WTC11 (cell line): ENCODE data around the gene LRRC2. TPM values are rescaled to one million over a fixed set of nuclear protein-coding genes. Genes with fewer than 3 reads are reported as not detected.

Experiments
- ATAC-seq: fragments of 200-7000 bp; cut with Tn5 transposase; 2 replicates; pipeline ENCODE4 v1.10.0; 2021; ENCODE audit warnings: mild to moderate bottlenecking, moderate library complexity
- CTCF ChIA-PET: fragments of 300-600 bp; sonication (Branson Sonifier 250); formaldehyde crosslinking; loops from one replicate; lab custom pipeline; 2021; ENCODE audit warnings: antibody characterized with exemption; lab: Charles Lee
- POLR2A ChIA-PET: fragments of 350-600 bp; sonication (Branson Sonifier 250); formaldehyde crosslinking; loops from one replicate; lab custom pipeline; 2021; ENCODE audit warnings: antibody characterized with exemption; lab: Charles Lee
- DNase-seq: peaks from one replicate; pipeline ENCODE4 v3.0.0; 2021; ENCODE audit warnings: low spot score
- H3K27ac Mint-ChIP-seq: 2 replicates; pipeline ENCODE4 v1.8.0; 2021; ENCODE audit warnings: mixed read lengths
- H3K27me3 Mint-ChIP-seq: 2 replicates; pipeline ENCODE4 v1.8.0; 2021; ENCODE audit warnings: low read depth, mild to moderate bottlenecking, moderate library complexity, mixed read lengths
- H3K36me3 Mint-ChIP-seq: 2 replicates; pipeline ENCODE4 v1.8.0; 2021; ENCODE audit warnings: mixed read lengths
- H3K4me1 Mint-ChIP-seq: 2 replicates; pipeline ENCODE4 v1.8.0; 2022; ENCODE audit warnings: mixed read lengths
- H3K4me3 Mint-ChIP-seq: 2 replicates; pipeline ENCODE4 v1.8.0; 2021; ENCODE audit warnings: mild to moderate bottlenecking, moderate library complexity, mixed read lengths
- H3K9me3 Mint-ChIP-seq: 2 replicates; pipeline ENCODE4 v1.8.0; 2021; ENCODE audit warnings: mixed read lengths
- CREB1 ChIP-seq: sonication (generic); formaldehyde crosslinking; IDR thresholded peaks from 2 replicates; pipeline ENCODE4 v1.8.0; 2023; ENCODE audit warnings: mild to moderate bottlenecking, missing genetic modification reagents
- CREM ChIP-seq: sonication (generic); formaldehyde crosslinking; IDR thresholded peaks from 2 replicates; pipeline ENCODE4 v1.8.1; 2022; ENCODE audit warnings: mild to moderate bottlenecking, missing genetic modification reagents, moderate library complexity
- CTCF ChIP-seq: fragments of 200-600 bp; IDR thresholded peaks from 2 replicates; pipeline ENCODE4 v1.8.0; 2022; ENCODE audit warnings: antibody characterized with exemption
- E2F4 ChIP-seq: sonication (generic); formaldehyde crosslinking; IDR thresholded peaks from 2 replicates; pipeline ENCODE4 v1.8.1; 2022; ENCODE audit warnings: low read depth, mild to moderate bottlenecking, moderate library complexity, missing genetic modification reagents, borderline replicate concordance
- EMX1 ChIP-seq: fragments of 250-450 bp; sonication (Bioruptor Pico); IDR thresholded peaks from 2 replicates; pipeline ENCODE4 v1.8.0; 2021; ENCODE audit warnings: mild to moderate bottlenecking
- ERG ChIP-seq: fragments of 250-450 bp; sonication (Bioruptor Pico); IDR thresholded peaks from 2 replicates; pipeline ENCODE4 v1.8.0; 2021; ENCODE audit warnings: mild to moderate bottlenecking
- GABPB1 ChIP-seq: sonication (generic); formaldehyde crosslinking; IDR thresholded peaks from 2 replicates; pipeline ENCODE4 v1.8.1; 2023; ENCODE audit warnings: mild to moderate bottlenecking, missing genetic modification reagents
- HMGA2 ChIP-seq: fragments of 250-450 bp; sonication (Bioruptor Pico); IDR thresholded peaks from 2 replicates; pipeline ENCODE4 v1.4.0; 2021; ENCODE audit warnings: mild to moderate bottlenecking, moderate library complexity
- JUN ChIP-seq: sonication (generic); formaldehyde crosslinking; IDR thresholded peaks from 2 replicates; pipeline ENCODE4 v1.8.0; 2023; ENCODE audit warnings: mild to moderate bottlenecking, missing genetic modification reagents
- MYBL2 ChIP-seq: sonication (generic); formaldehyde crosslinking; IDR thresholded peaks from 2 replicates; pipeline ENCODE4 v1.8.1; 2023; ENCODE audit warnings: mild to moderate bottlenecking, moderate library complexity, missing genetic modification reagents
- NFE2L1 ChIP-seq: sonication (generic); formaldehyde crosslinking; IDR thresholded peaks from 2 replicates; pipeline ENCODE4 v1.8.1; 2023; ENCODE audit warnings: missing genetic modification reagents
- NFYB ChIP-seq: sonication (generic); formaldehyde crosslinking; conservative IDR thresholded peaks from 2 replicates; pipeline ENCODE4 v1.8.0; 2022; ENCODE audit warnings: low read depth, missing genetic modification reagents
- PREB ChIP-seq: sonication (generic); formaldehyde crosslinking; IDR thresholded peaks from 2 replicates; pipeline ENCODE4 v1.8.1; 2022; ENCODE audit warnings: mild to moderate bottlenecking, missing genetic modification reagents, moderate library complexity, borderline replicate concordance
- PRRX2 ChIP-seq: fragments of 250-450 bp; sonication (Bioruptor Pico); IDR thresholded peaks from 2 replicates; pipeline ENCODE4 v1.8.0; 2021; ENCODE audit warnings: mild to moderate bottlenecking
- SMAD4 ChIP-seq: sonication (generic); formaldehyde crosslinking; IDR thresholded peaks from 2 replicates; pipeline ENCODE4 v1.8.0; 2022; ENCODE audit warnings: mild to moderate bottlenecking, missing genetic modification reagents
- SP1 ChIP-seq: sonication (generic); formaldehyde crosslinking; conservative IDR thresholded peaks from 2 replicates; pipeline ENCODE4 v1.8.1; 2022; ENCODE audit warnings: missing genetic modification reagents
- ZNF121 ChIP-seq: sonication (generic); formaldehyde crosslinking; IDR thresholded peaks from 2 replicates; pipeline ENCODE4 v1.8.0; 2023; ENCODE audit warnings: missing genetic modification reagents
- ZNF138 ChIP-seq: sonication (generic); formaldehyde crosslinking; conservative IDR thresholded peaks from 2 replicates; pipeline ENCODE4 v1.8.1; 2022; ENCODE audit warnings: mild to moderate bottlenecking, moderate library complexity, missing genetic modification reagents
- ZNF423 ChIP-seq: fragments of 250-450 bp; sonication (Bioruptor Pico); IDR thresholded peaks from 2 replicates; pipeline ENCODE4 v2.1.2; 2022; ENCODE audit warnings: mild to moderate bottlenecking, moderate library complexity
- ZNF425 ChIP-seq: fragments of 250-450 bp; sonication (Bioruptor Pico); conservative IDR thresholded peaks from 2 replicates; pipeline ENCODE4 v1.9.0; 2021; ENCODE audit warnings: mild to moderate bottlenecking
- ZNF532 ChIP-seq: fragments of 250-450 bp; sonication (Bioruptor Pico); IDR thresholded peaks from 2 replicates; pipeline ENCODE4 v1.9.0; 2021; ENCODE audit warnings: mild to moderate bottlenecking, borderline replicate concordance
- ZNF671 ChIP-seq: fragments of 250-450 bp; sonication (Bioruptor Pico); IDR thresholded peaks from 2 replicates; pipeline ENCODE4 v1.8.0; 2021; ENCODE audit warnings: mild to moderate bottlenecking
- ZSCAN18 ChIP-seq: fragments of 250-450 bp; sonication (Bioruptor Pico); IDR thresholded peaks from 2 replicates; pipeline ENCODE4 v2.1.2; 2022; ENCODE audit warnings: mild to moderate bottlenecking, moderate library complexity
- total RNA-seq: library from RNA; stranded (reverse); gene quantifications from 3 replicates; pipeline ENCODE4 v1.2.3, GENCODE V29; 2021

LRRC2 gene
- total RNA-seq, 1 experiment from 2014 or later, result 4.9 TPM

- no peak overlapping the region for H3K4me3 Mint-ChIP-seq
- TF ChIP-seq SP1 (CRISPR knock-in tag) (no peak; the same call in 1 of the 2 replicates), JUN (CRISPR knock-in tag) (peak; percentile 13; the same call in 1 of the 2 replicates), ZNF671 (CRISPR knock-in tag) (no peak; the same call in 1 of the 2 replicates), NFYB (CRISPR knock-in tag) (no peak), CREB1 (CRISPR knock-in tag) (0 out of 2 replicates have a peak, but pooled peaks have one; percentile 8), MYBL2 (CRISPR knock-in tag) (no peak), CTCF (no peak), EMX1 (no peak), PRRX2 (peak; percentile 80), ZNF425 (CRISPR knock-in tag) (peak; percentile 56; the same call in 1 of the 2 replicates), ZNF121 (CRISPR knock-in tag) (no peak), ZNF532 (peak; percentile 70; the same call in 1 of the 2 replicates), ZNF423 (CRISPR knock-in tag) (no peak), E2F4 (CRISPR knock-in tag) (no peak), HMGA2 (CRISPR knock-in tag) (no peak), SMAD4 (CRISPR knock-in tag) (no peak), PREB (no peak), NFE2L1 (CRISPR knock-in tag) (peak; percentile 14; the same call in 1 of the 2 replicates), CREM (CRISPR knock-in tag) (peak; percentile 30; the same call in 1 of the 2 replicates), ERG (CRISPR knock-in tag) (peak; percentile 30), ZNF138 (CRISPR knock-in tag) (no peak), ZSCAN18 (CRISPR knock-in tag) (no peak), GABPB1 (CRISPR knock-in tag) (peak; percentile 98)
These were observed 19.9 kb upstream of the LRRC2 start for GRCh38 chr3:46585799-46586693.

More at GRCh38 chr3:46585799-46586693, 19.9 kb upstream of the LRRC2 start:
- ATAC-seq (peak; percentile 54), DNase-seq (no peak)
- Mint-ChIP-seq H3K27ac (peak overlapping the region; percentile 42), H3K36me3 (peaks cover 98% of the 10 kb centered on the region), H3K9me3 (peaks cover 61% of the 10 kb centered on the region), H3K4me1 (peaks cover 41% of the 10 kb centered on the region), H3K27me3 (peaks cover 44% of the 10 kb centered on the region)
- ChIA-PET POLR2A (interaction anchor here (0.5 to 3.9 kb wide), 10 partner anchors 10 to 97 kb away, joined by 3 to 41 read pairs (median 4); a partner anchor contains a TSS), CTCF (interaction anchor here (0.6 to 3.6 kb wide), 12 partner anchors 11 to 261 kb away, joined by 3 to 54 read pairs (median 5); partner anchors contain the start of genes LRRC2 and RTP3)
